ENCODE measurements around the gene UCHL5.
"Not testable (repeated sequence)": the region's sequence is repeated elsewhere in the genome, so short reads cannot be mapped to it uniquely, and the experiment has no call there.

The UCHL5 gene

DNA sequence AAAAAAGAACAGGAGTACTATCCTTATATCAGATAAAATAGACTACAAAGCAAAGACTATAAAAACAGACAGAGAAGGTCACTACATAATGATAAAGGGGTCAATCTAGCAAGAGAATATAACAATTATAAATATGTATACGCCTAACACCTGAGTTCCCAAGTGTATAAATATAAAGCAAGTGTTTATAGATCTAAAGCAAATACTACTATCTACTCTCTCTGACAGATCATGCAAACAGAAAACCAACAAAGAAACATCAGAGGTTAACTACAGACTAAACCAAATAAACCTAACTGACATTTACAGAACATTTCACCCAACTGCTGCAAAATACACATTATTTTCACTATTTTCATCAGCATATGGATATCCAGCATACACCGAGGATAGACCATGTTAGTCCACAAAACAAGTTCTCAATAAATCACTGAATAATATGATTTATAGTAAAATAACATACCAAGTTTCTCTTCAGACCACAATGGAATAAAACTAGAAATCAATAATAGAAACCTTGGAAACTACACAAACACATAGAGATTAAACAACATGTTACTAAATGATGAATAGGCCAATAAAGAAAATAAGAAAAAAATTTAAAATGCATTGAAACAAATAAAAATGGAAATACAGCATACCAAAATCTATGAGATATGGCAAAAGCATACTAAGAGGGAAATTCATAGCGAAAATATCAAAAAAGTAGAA is 22.7 kb downstream of the UCHL5 start:
- Mint-ChIP-seq H3K27ac (no peak overlapping the region), H3K4me1 (peaks cover 67% of the 10 kb centered on the region), H3K27me3 (no peaks in the 10 kb centered on the region), H3K36me3 (peaks cover 21% of the 10 kb centered on the region), H3K4me3 (peak overlapping the region; percentile 26), H3K9me3 (no peaks in the 10 kb centered on the region)

- H3K4me3 Mint-ChIP-seq, result no peak overlapping the region
- H3K36me3 Mint-ChIP-seq, result peaks cover 16% of the 10 kb centered on the region
- H3K27me3 Mint-ChIP-seq, result no peaks in the 10 kb centered on the region
- no peak overlapping the region for H3K27ac Mint-ChIP-seq
- H3K9me3 Mint-ChIP-seq, result no peaks in the 10 kb centered on the region
- H3K4me1 Mint-ChIP-seq, result peaks cover 52% of the 10 kb centered on the region
Measured at GRCh38 chr1:193033610-193034009, 25.6 kb downstream of the UCHL5 start.

DNA sequence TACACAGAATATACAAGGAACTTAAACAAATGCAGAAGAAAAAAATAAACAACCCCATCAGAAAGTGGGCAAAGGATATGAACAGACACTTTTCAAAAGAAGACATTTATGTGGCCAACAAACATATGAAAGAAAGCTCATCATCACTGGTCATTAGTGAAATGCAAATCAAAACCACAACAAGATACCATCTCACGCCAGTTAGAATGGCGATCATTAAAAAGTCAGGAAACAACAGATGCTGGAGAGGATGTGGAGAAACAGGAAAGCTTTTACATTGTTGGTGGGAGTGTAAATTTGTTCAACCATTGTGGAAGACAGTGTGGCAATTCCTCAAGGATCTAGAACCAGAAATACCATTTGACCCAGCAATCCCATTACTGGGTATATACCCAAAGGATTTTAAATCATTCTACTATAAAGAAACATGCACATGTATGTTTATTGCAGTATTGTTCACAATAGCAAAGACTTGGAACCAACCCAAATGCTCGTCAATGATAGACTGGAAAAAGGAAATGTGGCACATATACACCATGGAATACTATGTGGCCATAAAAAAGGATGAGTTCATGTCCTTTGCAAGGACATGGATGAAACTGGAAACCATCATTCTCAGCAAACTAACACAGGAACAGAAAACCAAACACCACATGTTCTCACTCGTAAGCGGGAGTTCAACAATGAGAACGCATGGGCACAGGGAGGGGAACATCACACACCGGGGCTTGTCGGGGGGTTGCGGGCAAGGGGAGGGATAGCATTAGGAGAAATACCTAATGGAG is 26.3 kb downstream of the UCHL5 start:
- Mint-ChIP-seq H3K4me1 (peaks cover 52% of the 10 kb centered on the region), H3K36me3 (peaks cover 16% of the 10 kb centered on the region)
- H3K4me3 Mint-ChIP-seq, H3K27ac Mint-ChIP-seq, H3K27me3 Mint-ChIP-seq, H3K9me3 Mint-ChIP-seq: not testable (repeated sequence)

- no peaks in the 10 kb centered on the region for H3K9me3 Mint-ChIP-seq
- H3K36me3 Mint-ChIP-seq, result peaks cover 10% of the 10 kb centered on the region
- peaks cover 39% of the 10 kb centered on the region for H3K4me1 Mint-ChIP-seq
- H3K27me3 Mint-ChIP-seq, result no peaks in the 10 kb centered on the region
- no peak overlapping the region for H3K27ac Mint-ChIP-seq
- H3K4me3 Mint-ChIP-seq, result no peak overlapping the region
Measured at GRCh38 chr1:193031431-193031830, 27.7 kb downstream of the UCHL5 start.

GRCh38 chr1:193030280-193030679 is 28.9 kb downstream of the UCHL5 start:
- no peak overlapping the region for H3K4me3 Mint-ChIP-seq
- no peaks in the 10 kb centered on the region for H3K27me3 Mint-ChIP-seq
- no peaks in the 10 kb centered on the region for H3K9me3 Mint-ChIP-seq
- no peak overlapping the region for H3K27ac Mint-ChIP-seq
- peaks cover 15% of the 10 kb centered on the region for H3K36me3 Mint-ChIP-seq
- peaks cover 27% of the 10 kb centered on the region for H3K4me1 Mint-ChIP-seq

- H3K4me1 Mint-ChIP-seq, result peaks cover 3% of the 10 kb centered on the region
- no peak overlapping the region for H3K4me3 Mint-ChIP-seq
- no peaks in the 10 kb centered on the region for H3K9me3 Mint-ChIP-seq
- H3K27ac Mint-ChIP-seq, result no peak overlapping the region
- no peaks in the 10 kb centered on the region for H3K27me3 Mint-ChIP-seq
- H3K36me3 Mint-ChIP-seq, result peaks cover 13% of the 10 kb centered on the region
Measured at GRCh38 chr1:193025218-193025617, 33.9 kb downstream of the UCHL5 start.

DNA sequence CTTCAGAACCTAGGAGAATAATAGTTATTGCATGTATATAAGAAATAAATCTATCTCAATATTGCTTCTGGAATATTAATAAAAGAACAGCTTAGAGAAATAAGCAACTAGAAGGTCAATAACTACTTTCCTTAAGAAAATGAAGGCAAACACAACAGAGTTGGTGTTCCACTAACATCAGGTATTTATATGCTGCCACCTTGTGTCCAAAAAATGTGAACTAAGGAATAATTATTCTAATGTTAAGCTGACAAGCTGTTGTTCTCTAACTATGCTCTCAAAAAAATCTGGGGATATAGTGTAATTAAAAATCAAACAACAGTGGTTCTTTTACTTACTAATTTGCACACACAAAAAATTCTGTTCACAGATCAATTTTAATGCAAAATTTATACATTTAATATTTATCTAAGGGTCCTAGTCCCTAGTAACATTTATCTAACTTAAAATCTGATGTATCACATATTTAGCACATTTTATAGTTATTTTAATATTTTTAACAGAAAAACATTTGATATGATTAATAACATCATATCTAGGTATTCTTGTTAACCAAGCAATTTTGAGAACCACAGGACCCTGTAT is 39.6 kb downstream of the UCHL5 start:
- no peaks in the 10 kb centered on the region for H3K9me3 Mint-ChIP-seq
- no peak overlapping the region for H3K27ac Mint-ChIP-seq
- peaks cover 5% of the 10 kb centered on the region for H3K36me3 Mint-ChIP-seq
- H3K4me3 Mint-ChIP-seq, result no peak overlapping the region
- no peaks in the 10 kb centered on the region for H3K4me1 Mint-ChIP-seq
- no peaks in the 10 kb centered on the region for H3K27me3 Mint-ChIP-seq

DNA sequence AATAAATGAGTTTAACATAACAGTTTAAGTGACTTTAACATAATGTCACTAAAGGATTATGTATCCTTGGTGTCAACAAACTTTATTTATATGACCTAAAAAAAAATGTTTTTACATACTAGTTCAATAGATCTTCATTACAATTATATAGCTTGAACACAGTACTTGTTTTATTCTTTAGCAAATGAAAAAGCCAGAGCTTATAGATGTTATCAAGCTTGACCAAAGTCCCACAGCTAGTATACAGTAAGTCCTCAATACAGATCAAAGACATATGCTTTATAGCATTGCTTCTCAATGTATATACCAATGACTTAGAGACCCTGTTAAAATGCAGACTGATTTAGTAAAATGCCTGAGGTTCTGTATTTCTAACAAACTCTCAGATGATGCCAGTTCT is 42.4 kb downstream of the UCHL5 start:
- Mint-ChIP-seq H3K4me3 (no peak overlapping the region), H3K27me3 (no peaks in the 10 kb centered on the region), H3K9me3 (no peaks in the 10 kb centered on the region), H3K36me3 (peaks cover 2% of the 10 kb centered on the region), H3K4me1 (no peaks in the 10 kb centered on the region), H3K27ac (no peak overlapping the region)

- Mint-ChIP-seq H3K4me1 (no peaks in the 10 kb centered on the region), H3K4me3 (no peak overlapping the region), H3K27ac (no peak overlapping the region), H3K27me3 (no peaks in the 10 kb centered on the region), H3K36me3 (peaks cover 2% of the 10 kb centered on the region), H3K9me3 (no peaks in the 10 kb centered on the region)
Measured at GRCh38 chr1:193014400-193014799, 44.8 kb downstream of the UCHL5 start.

DNA sequence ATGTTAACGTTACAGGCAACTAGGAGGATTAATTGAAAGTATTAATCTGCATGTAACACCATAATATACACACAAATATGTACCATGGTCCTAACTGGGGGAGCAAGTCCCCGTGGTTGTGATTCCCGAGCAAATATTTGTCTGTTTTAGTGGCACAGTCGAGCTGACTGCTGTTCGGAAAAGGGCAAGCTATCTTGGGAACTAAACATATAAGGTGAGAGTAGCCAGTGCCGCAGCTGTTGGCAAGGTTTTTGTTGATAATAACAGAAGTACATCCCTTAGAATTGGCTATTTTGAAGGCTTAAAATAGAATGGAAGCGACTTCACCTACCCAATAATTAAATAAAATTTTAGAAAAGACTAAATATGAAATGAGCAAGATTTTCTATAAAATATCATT is 45.5 kb downstream of the UCHL5 start:
- H3K9me3 Mint-ChIP-seq, result no peaks in the 10 kb centered on the region
- H3K4me1 Mint-ChIP-seq, result no peaks in the 10 kb centered on the region
- no peak overlapping the region for H3K27ac Mint-ChIP-seq
- H3K27me3 Mint-ChIP-seq, result no peaks in the 10 kb centered on the region
- no peak overlapping the region for H3K4me3 Mint-ChIP-seq
- H3K36me3 Mint-ChIP-seq, result peaks cover 2% of the 10 kb centered on the region

- Mint-ChIP-seq H3K4me1 (no peaks in the 10 kb centered on the region), H3K9me3 (no peaks in the 10 kb centered on the region), H3K4me3 (no peak overlapping the region), H3K36me3 (peaks cover 2% of the 10 kb centered on the region), H3K27ac (no peak overlapping the region), H3K27me3 (no peaks in the 10 kb centered on the region)
Measured at GRCh38 chr1:193013005-193013404, 46.2 kb downstream of the UCHL5 start.

GRCh38 chr1:193011406-193011805 is 47.8 kb downstream of the UCHL5 start:
- Mint-ChIP-seq H3K4me3 (no peak overlapping the region), H3K9me3 (peaks cover 5% of the 10 kb centered on the region), H3K27me3 (no peaks in the 10 kb centered on the region), H3K27ac (no peak overlapping the region), H3K4me1 (no peaks in the 10 kb centered on the region), H3K36me3 (peaks cover 5% of the 10 kb centered on the region)

DNA sequence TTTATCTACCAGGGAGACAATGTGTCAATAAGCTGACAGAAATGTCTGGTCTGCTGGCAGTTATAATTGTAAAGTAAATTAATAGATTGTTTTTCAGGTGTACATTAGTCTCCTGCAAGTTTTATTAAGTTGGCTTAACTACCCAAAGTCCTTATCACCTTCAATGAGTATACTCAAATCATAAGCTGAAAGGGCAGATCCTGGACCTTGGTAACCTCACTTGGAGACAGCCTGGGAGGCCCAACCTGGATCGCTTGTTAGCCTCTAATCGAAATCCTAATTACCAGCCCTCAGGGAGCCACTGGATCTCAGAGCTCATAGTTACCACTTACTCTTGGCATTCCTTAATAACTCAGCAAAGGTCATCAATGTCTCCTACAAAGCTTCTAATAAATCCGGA is 49.7 kb downstream of the UCHL5 start:
- Mint-ChIP-seq H3K9me3 (peaks cover 5% of the 10 kb centered on the region), H3K4me3 (no peak overlapping the region), H3K27me3 (no peaks in the 10 kb centered on the region), H3K4me1 (no peaks in the 10 kb centered on the region), H3K27ac (no peak overlapping the region), H3K36me3 (peaks cover 15% of the 10 kb centered on the region)

DNA sequence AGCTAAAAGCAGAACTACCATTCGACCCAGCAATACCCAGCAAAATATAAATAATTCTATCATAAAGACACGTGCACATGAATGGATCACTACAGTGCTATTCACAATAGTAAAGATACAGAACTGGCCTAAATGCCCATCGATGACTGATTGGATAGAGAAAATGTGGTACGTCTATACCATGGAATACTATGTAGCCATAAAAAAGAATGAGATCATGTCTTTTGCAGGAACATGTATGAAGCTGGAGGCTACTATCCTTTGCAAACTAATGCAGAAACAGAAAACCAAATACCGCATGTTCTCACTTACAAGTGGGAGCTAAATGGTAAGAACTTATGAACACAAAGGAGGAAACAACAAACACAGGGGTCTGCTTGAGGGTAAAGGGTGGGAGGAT is 53.4 kb downstream of the UCHL5 start:
- H3K27ac Mint-ChIP-seq, result no peak overlapping the region
- no peaks in the 10 kb centered on the region for H3K27me3 Mint-ChIP-seq
- H3K4me3 Mint-ChIP-seq, result no peak overlapping the region
- H3K36me3 Mint-ChIP-seq, result peaks cover 28% of the 10 kb centered on the region
- H3K9me3 Mint-ChIP-seq, result peaks cover 5% of the 10 kb centered on the region
- H3K4me1 Mint-ChIP-seq, result no peaks in the 10 kb centered on the region

DNA sequence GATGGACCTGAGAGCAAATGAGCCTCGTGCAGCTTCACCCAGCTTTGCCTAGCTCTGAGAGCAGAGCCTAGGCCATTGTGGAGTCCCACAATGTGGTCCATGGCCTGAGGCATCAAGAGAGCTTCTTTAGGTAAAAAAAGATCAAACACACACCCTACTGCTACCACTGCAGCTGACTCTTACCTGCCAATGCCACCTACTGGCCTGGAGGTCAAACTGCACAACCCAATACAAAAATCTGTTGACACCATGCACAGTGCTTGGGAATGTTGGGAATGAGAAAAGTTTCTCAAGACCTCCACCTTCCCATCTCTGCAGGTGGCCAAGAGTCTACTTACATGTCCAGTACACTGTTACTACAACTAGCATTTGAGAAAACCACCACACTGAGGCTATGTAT is 60.6 kb downstream of the UCHL5 start:
- no peaks in the 10 kb centered on the region for H3K9me3 Mint-ChIP-seq
- no peak overlapping the region for H3K4me3 Mint-ChIP-seq
- H3K27ac Mint-ChIP-seq, result no peak overlapping the region
- H3K27me3 Mint-ChIP-seq, result no peaks in the 10 kb centered on the region
- H3K4me1 Mint-ChIP-seq, result no peaks in the 10 kb centered on the region
- H3K36me3 Mint-ChIP-seq, result peaks cover 41% of the 10 kb centered on the region

GRCh38 chr1:192994141-192994540 is 65.0 kb downstream of the UCHL5 start:
- peaks cover 28% of the 10 kb centered on the region for H3K36me3 Mint-ChIP-seq
- H3K27ac Mint-ChIP-seq, result no peak overlapping the region
- H3K9me3 Mint-ChIP-seq, result no peaks in the 10 kb centered on the region
- H3K4me3 Mint-ChIP-seq, result no peak overlapping the region
- H3K27me3 Mint-ChIP-seq, result no peaks in the 10 kb centered on the region
- no peaks in the 10 kb centered on the region for H3K4me1 Mint-ChIP-seq
